Prostate gland (tissue), 2 donors: ENCODE measurements around the gene GNAZ.

Source experiments
- CTCF ChIP-seq, 4 experiments: fragments of 200-600 bp in 2 of 4; fragments of 450-650 bp in 2 of 4; sonication (generic) in 2 of 4; IDR thresholded peaks; 1 replicate in 3 of 4; 2 replicates in 1 of 4; pipeline ENCODE4 v1.5.1; 2016 to 2019; ENCODE audit warnings: antibody characterized with exemption in 4 of 4, mild to moderate bottlenecking in 2 of 4, moderate library complexity in 2 of 4
- POLR2A ChIP-seq: fragments of 450-650 bp; IDR thresholded peaks from one replicate; pipeline ENCODE4 v1.6.1; 2016; ENCODE audit warnings: antibody characterized with exemption, mild to moderate bottlenecking
- POLR2AphosphoS5 ChIP-seq: sonication (generic); formaldehyde crosslinking; IDR thresholded peaks from one replicate; pipeline ENCODE4 v1.6.1; 2017; ENCODE audit warnings: antibody characterized with exemption

- TF ChIP-seq CTCF (IDR thresholded peaks at IDR 0.05) = no peak
- no peak for TF ChIP-seq POLR2AphosphoS5
- no peak for TF ChIP-seq POLR2A
Measured at GRCh38 chr22:23107487-23108248, 37.3 kb downstream of the GNAZ start.
